GM18868 (cell line): ENCODE data around the gene USP24.
A peak's percentile ranks its signal among the peaks of the same experiment; 100 is the strongest.

Source experiments
- ATAC-seq: cut with Tn5 transposase; IDR thresholded peaks from one replicate; pipeline ENCODE4 v1.9.1; 2021; ENCODE audit warnings: mild to moderate bottlenecking, moderate library complexity; ENCODE audit not compliant: unreplicated experiment

Gene USP24

GRCh38 chr1:55215194-55216021, at the start of gene USP24:
Gene USP24, minus strand, starts transcription at chr1:55215364. Its CDS starts 251 bp downstream, at chr1:55215113.
- ATAC-seq: peak; percentile 72

GRCh38 chr1:55262822-55263221, 47.7 kb upstream of the USP24 start:
- no peak for ATAC-seq

- ATAC-seq: peak; percentile 38
Measured at GRCh38 chr1:55259911-55260609, 44.9 kb upstream of the USP24 start.

GRCh38 chr1:55257958-55258357, 42.8 kb upstream of the USP24 start:
- ATAC-seq: peak; percentile 73

- no peak for ATAC-seq
Measured at GRCh38 chr1:55255901-55256300, 40.7 kb upstream of the USP24 start.

- ATAC-seq: no peak
Measured at GRCh38 chr1:55252942-55253589, 37.9 kb upstream of the USP24 start.

- ATAC-seq: no peak
Measured at GRCh38 chr1:55250399-55251075, 35.4 kb upstream of the USP24 start.

- ATAC-seq: no peak
Measured at GRCh38 chr1:55249646-55250398, 34.7 kb upstream of the USP24 start.

GRCh38 chr1:55246896-55247295, 31.7 kb upstream of the USP24 start:
- no peak for ATAC-seq

GRCh38 chr1:55246331-55246730, 31.2 kb upstream of the USP24 start:
- no peak for ATAC-seq

- no peak for ATAC-seq
Measured at GRCh38 chr1:55245781-55246180, 30.6 kb upstream of the USP24 start.

GRCh38 chr1:55244476-55245099, 29.4 kb upstream of the USP24 start:
- no peak for ATAC-seq

GRCh38 chr1:55243655-55244054, 28.5 kb upstream of the USP24 start:
- no peak for ATAC-seq

GRCh38 chr1:55239548-55239947, 24.4 kb upstream of the USP24 start:
- no peak for ATAC-seq

- no peak for ATAC-seq
Measured at GRCh38 chr1:55235722-55236121, 20.6 kb upstream of the USP24 start.

- ATAC-seq: no peak
Measured at GRCh38 chr1:55234016-55234415, 18.9 kb upstream of the USP24 start.

- no peak for ATAC-seq
Measured at GRCh38 chr1:55233145-55233777, 18.1 kb upstream of the USP24 start.

GRCh38 chr1:55232448-55233144, 17.4 kb upstream of the USP24 start:
- ATAC-seq: no peak

- ATAC-seq: no peak
Measured at GRCh38 chr1:55231745-55232144, 16.6 kb upstream of the USP24 start.
